HepG2 (cell line): ENCODE data around the gene PPP4R3A. TPM values are rescaled to one million over a fixed set of nuclear protein-coding genes. Genes with fewer than 3 reads are reported as not detected.
A peak's percentile ranks its signal among the peaks of the same experiment; 100 is the strongest.

Source experiments
- ATAC-seq: fragments of 200-7000 bp; cut with Tn5 transposase; 3 replicates; pipeline ENCODE4 v1.9.1; 2020; ENCODE audit warnings: mild to moderate bottlenecking, moderate library complexity
- BruUV-seq: library from RNA; stranded (reverse); fragments of 400-500 nt; replicated peaks from 2 replicates; lab custom pipeline; 2021; lab: Mats Ljungman, UMichigan
- CTCF ChIA-PET: fragments of 300-600 bp; formaldehyde crosslinking; extraction: SDS; loops from one replicate; lab custom pipeline; 2021; ENCODE audit warnings: low total read pairs, inconsistent platforms, low intra/inter-chr PET ratio; lab: Yijun Ruan, JAX
- POLR2A ChIA-PET: fragments of 350-600 bp; sonication (Branson Sonifier 250); formaldehyde crosslinking; loops from one replicate; lab custom pipeline; 2020; ENCODE audit warnings: antibody characterized with exemption, inconsistent platforms; lab: Yijun Ruan, JAX
- DNase-seq: peaks from one replicate; pipeline ENCODE4 v3.0.0-alpha.2; 2015; ENCODE audit warnings: low spot score
- FAIRE-seq: peaks from 3 replicates; lab custom pipeline; 2011; peaks lifted over from hg19 to GRCh38; lab: Jason Lieb, UNC
- H2AFZ ChIP-seq: one replicate; pipeline ENCODE4 v1.6.1; 2011; ENCODE audit warnings: low read length, inconsistent platforms
- H3K27ac ChIP-seq: fragments of 300-600 bp; 3 replicates; pipeline ENCODE4 v1.8.0; 2011; ENCODE audit warnings: mixed run types, mild to moderate bottlenecking, mixed read lengths, low read length, inconsistent platforms; ENCODE audit not compliant: insufficient read depth; ENCODE audit errors: extremely low read length
- H3K27me3 ChIP-seq, 2 experiments: fragments of 200-600 bp in 1 of 2; 2 replicates in 1 of 2; 3 replicates in 1 of 2; pipeline versions ENCODE4 v1.6.0 to v1.8.0; 2011; ENCODE audit warnings: low read length in 2 of 2, mild to moderate bottlenecking in 2 of 2, moderate library complexity in 2 of 2, inconsistent platforms in 1 of 2; ENCODE audit not compliant: insufficient read depth in 2 of 2, control insufficient read depth in 1 of 2
- H3K36me3 ChIP-seq, 2 experiments: fragments of 200-600 bp in 1 of 2; replicated peaks in 1 of 2; 2 replicates in 1 of 2; 3 replicates in 1 of 2; pipeline versions ENCODE4 v1.5.1 to v1.8.0; 2011; ENCODE audit warnings: low read length in 2 of 2, inconsistent platforms in 1 of 2; ENCODE audit not compliant: insufficient read depth in 2 of 2, control insufficient read depth in 1 of 2
- H3K4me1 ChIP-seq: 2 replicates; pipeline ENCODE4 v1.5.1; 2012; ENCODE audit warnings: low read length, inconsistent platforms; ENCODE audit not compliant: insufficient read depth
- H3K4me2 ChIP-seq: 2 replicates; pipeline ENCODE4 v1.6.0; 2011; ENCODE audit warnings: low read depth, low read length, inconsistent platforms
- H3K4me3 ChIP-seq, 3 experiments: fragments of 200-600 bp in 1 of 3; sonication (generic), shearing (Covaris generic) in 1 of 3; replicated peaks in 1 of 3; 2 replicates each; pipeline ENCODE4 v1.5.1; 2011 to 2016; ENCODE audit warnings: low read length in 3 of 3, inconsistent platforms in 2 of 3, low read depth in 2 of 3, mild to moderate bottlenecking in 2 of 3, control low read depth in 1 of 3, mixed read lengths in 1 of 3; ENCODE audit not compliant: insufficient read depth in 1 of 3
- H3K79me2 ChIP-seq: one replicate; pipeline ENCODE4 v1.6.1; 2011; ENCODE audit warnings: low read length, inconsistent platforms; ENCODE audit not compliant: insufficient read depth
- H3K9ac ChIP-seq: 2 replicates; pipeline ENCODE4 v1.6.0; 2011; ENCODE audit warnings: mild to moderate bottlenecking, low read depth, low read length, inconsistent platforms; ENCODE audit not compliant: insufficient read depth
- H3K9me3 ChIP-seq: 2 replicates; pipeline ENCODE4 v1.5.1; 2012; ENCODE audit warnings: mild to moderate bottlenecking, low read length
- H4K20me1 ChIP-seq: 2 replicates; pipeline ENCODE4 v1.6.0; 2011; ENCODE audit warnings: inconsistent platforms, mild to moderate bottlenecking, low read length, moderate library complexity; ENCODE audit not compliant: insufficient read depth
- AGO2 ChIP-seq: fragments of 200-400 bp; formaldehyde crosslinking; optimal IDR thresholded peaks from 2 replicates; pipeline ENCODE3; 2017; ENCODE audit warnings: mild to moderate bottlenecking, low read depth, low read length, moderate library complexity
- CEBPZ ChIP-seq: IDR thresholded peaks from 2 replicates; pipeline ENCODE4 v1.6.1; 2012; ENCODE audit warnings: low read length, improper control_type of control experiment
- HDAC2 ChIP-seq: sonication (generic); formaldehyde crosslinking; IDR thresholded peaks from 2 replicates; pipeline ENCODE4 v1.4.0; 2020; ENCODE audit warnings: missing genetic modification reagents
- HNF4G ChIP-seq, 2 experiments: sonication (generic) in 1 of 2; formaldehyde crosslinking in 1 of 2; IDR thresholded peaks; 2 replicates each; pipeline versions ENCODE4 v1.4.0 to v1.6.1; 2011 to 2020; ENCODE audit warnings: borderline replicate concordance in 2 of 2, low read depth in 2 of 2, mild to moderate bottlenecking in 2 of 2, low read length in 1 of 2, missing genetic modification reagents in 1 of 2, moderate library complexity in 1 of 2
- KLF11 ChIP-seq: IDR thresholded peaks from 2 replicates; pipeline ENCODE4 v1.6.1; 2016; ENCODE audit warnings: missing compliant biosample characterization
- PCBP2 ChIP-seq: fragments of 200-400 bp; formaldehyde crosslinking; optimal IDR thresholded peaks from 2 replicates; pipeline ENCODE3; 2018; ENCODE audit warnings: low read length, low read depth; ENCODE audit not compliant: poor library complexity, severe bottlenecking
- SMAD1 ChIP-seq: sonication (generic); formaldehyde crosslinking; IDR thresholded peaks from 2 replicates; pipeline ENCODE4 v1.4.0; 2020; ENCODE audit warnings: missing genetic modification reagents, low read depth, mild to moderate bottlenecking, borderline replicate concordance
- ZNF121 ChIP-seq: sonication (generic); formaldehyde crosslinking; IDR thresholded peaks from 2 replicates; pipeline ENCODE4 v1.5.0; 2020; ENCODE audit warnings: mild to moderate bottlenecking, missing genetic modification reagents
- ZNF230 ChIP-seq: sonication (generic); formaldehyde crosslinking; IDR thresholded peaks from 2 replicates; pipeline ENCODE4 v1.4.0; 2020; ENCODE audit warnings: mild to moderate bottlenecking, missing genetic modification reagents
- ZNF589 ChIP-seq: sonication (generic); formaldehyde crosslinking; conservative IDR thresholded peaks from 2 replicates; pipeline ENCODE4 v1.8.0; 2022; ENCODE audit warnings: mild to moderate bottlenecking, moderate library complexity, missing genetic modification reagents
- ZNF644 ChIP-seq: IDR thresholded peaks from 2 replicates; pipeline ENCODE4 v1.6.1; 2016; ENCODE audit warnings: low read depth
- ZNF770 ChIP-seq: sonication (generic); formaldehyde crosslinking; IDR thresholded peaks from 2 replicates; pipeline ENCODE4 v1.5.0; 2020; ENCODE audit warnings: mild to moderate bottlenecking, missing genetic modification reagents
- ZSCAN31 ChIP-seq: sonication (generic); formaldehyde crosslinking; IDR thresholded peaks from 2 replicates; pipeline ENCODE4 v1.5.0; 2020; ENCODE audit warnings: low read depth, mild to moderate bottlenecking, missing genetic modification reagents
- whole genome bisulfite sequencing: methylation state at CpG from one replicate; pipeline ENCODE4 v1.1.6; 2017; ENCODE audit warnings: low lambda C conversion rate; 5-methylcytosine and 5-hydroxymethylcytosine counted together
- in situ Hi-C: cut with HindIII; loops from 2 replicates; pipeline ENCODE4 v1.10.0; 2017; ENCODE audit warnings: low pct_unique_long_range_greater_than_20kb; ENCODE audit not compliant: extremely low pct_ligation_motif_present
- intact Hi-C: fragments of 100-400 bp; cut with micrococcal nuclease; formaldehyde crosslinking; loops from one replicate; pipeline ENCODE4 v1.10.0; 2022; ENCODE audit not compliant: unreplicated experiment
- polyA plus RNA-seq, 8 experiments: library from polyadenylated mRNA; depleted of rRNA in 3 of 8; stranded (reverse) in 7 of 8; unstranded in 1 of 8; fragments of >200 nt; fragmentation: Illumina TruSeq in 4 of 8; extraction: Trizol in 4 of 8; gene quantifications; 2 replicates each; pipeline versions ENCODE4 v1.2.1 to v1.2.3, GENCODE V29; 2011 to 2016; ENCODE audit warnings: low read depth in 4 of 8, missing spikeins in 1 of 8, mixed read lengths in 1 of 8; ENCODE audit not compliant: insufficient read depth in 1 of 8
- total RNA-seq, 5 experiments: library from RNA; depleted of rRNA; stranded (reverse); fragments of >200 nt; fragmentation: Illumina TruSeq; extraction: Trizol; gene quantifications; 2 replicates each; pipeline ENCODE4 v1.2.3, GENCODE V29; 2016; ENCODE audit warnings: low read depth in 1 of 5
- TF ChIP-seq, protein P1 (sequence below): IDR thresholded peaks from 2 replicates; pipeline ENCODE4 v1.6.1; 2016; ENCODE audit warnings: missing compliant biosample characterization, missing genetic modification reagents, borderline replicate concordance
- TF ChIP-seq, protein P2 (sequence below): sonication (generic); formaldehyde crosslinking; IDR thresholded peaks from 2 replicates; pipeline ENCODE4 v1.8.1; 2023; ENCODE audit warnings: missing genetic modification reagents, mild to moderate bottlenecking, borderline replicate concordance

Gene PPP4R3A
- total and polyA plus RNA-seq, 2 of the 13 experiments (the other 11 are each of a cell fraction or from before 2014, with no cell fraction given), result 22.5 to 57.4 TPM

DNA sequence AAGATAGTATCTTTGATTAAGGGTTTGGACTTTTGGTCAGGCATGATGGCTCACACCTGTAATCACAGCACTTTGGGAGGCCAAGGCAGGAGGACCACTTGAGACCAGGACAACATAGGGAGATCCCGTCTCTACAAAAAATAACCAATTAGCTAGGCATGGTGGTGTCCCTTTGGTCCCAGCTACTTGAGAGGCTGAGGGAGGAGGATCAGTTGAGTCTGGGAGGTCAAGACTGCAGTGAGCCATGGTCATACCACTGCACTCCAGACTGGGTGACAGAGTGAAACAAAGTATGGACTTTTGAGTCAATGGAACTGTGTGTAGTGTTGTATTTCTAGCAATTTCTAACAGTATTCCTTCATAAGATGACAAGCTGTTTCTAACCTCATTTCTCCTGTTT lies 53.8 kb downstream of the PPP4R3A start (continued):
- TF ChIP-seq ZNF770 (CRISPR knock-in tag) (peak; percentile 46; the same call in 1 of the 2 replicates), HNF4G (IDR thresholded peaks at IDR 0.05; ENCODE audit: borderline replicate concordance, low read depth, low read length) (no peak), HNF4G (CRISPR knock-in tag; IDR thresholded peaks at IDR 0.05; ENCODE audit: borderline replicate concordance, low read depth) (no peak)
- TF ChIP-seq, all 625 proteins: peak for 4

DNA sequence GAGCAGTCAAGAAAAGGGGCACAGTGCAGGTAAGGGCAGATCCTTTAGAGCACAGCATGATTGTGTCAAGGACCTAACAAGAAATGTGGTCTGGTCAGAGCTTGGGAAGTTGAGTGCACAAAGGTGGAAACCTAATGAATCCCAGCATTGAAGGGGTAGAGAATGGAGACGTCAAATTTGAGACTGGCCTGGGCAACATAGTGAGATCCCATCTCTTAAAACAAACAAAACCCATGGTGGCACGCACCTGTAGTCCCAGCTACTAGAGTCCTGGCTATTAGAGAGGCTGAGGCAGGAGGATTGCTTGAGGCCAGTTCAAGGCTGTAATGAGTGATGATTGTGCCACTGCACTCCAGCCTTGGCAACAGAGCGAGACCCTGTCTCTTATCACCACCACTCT lies 55.5 kb downstream of the PPP4R3A start:
- POLR2A ChIA-PET, result no interaction called here
- Histone ChIP-seq H3K9me3 (no peaks in the 10 kb centered on the region), H3K4me2 (no peak overlapping the region), H3K4me3 (no peak overlapping the region), H3K79me2 (no peaks in the 10 kb centered on the region), H3K4me1 (no peaks in the 10 kb centered on the region), H3K9ac (no peak overlapping the region), H3K36me3 (peaks cover 4 to 24% of the 10 kb centered on the region in 2 experiments; a peak in 4 of 5 replicates), H3K27ac (no peak overlapping the region), H4K20me1 (no peaks in the 10 kb centered on the region), H2AFZ (no peak overlapping the region), H3K27me3 (no peaks in the 10 kb centered on the region)
- ATAC-seq (no peak; the same call in 2 of the 3 replicates), FAIRE-seq (no peak), DNase-seq (no peak)
- WGBS, result 100% methylated on average over 3 of the region's 3 CpGs
- BruUV-seq, result no TSS peak
- TF ChIP-seq PCBP2, result no peak
- TF ChIP-seq KLF11, result no peak
- no peak for TF ChIP-seq SMAD1 (CRISPR knock-in tag)
- TF ChIP-seq AGO2, result peak; percentile 14
- no peak for TF ChIP-seq HDAC2 (CRISPR knock-in tag)
- TF ChIP-seq ZNF589 (CRISPR knock-in tag), result no peak
- no peak for TF ChIP-seq ZNF230 (CRISPR knock-in tag)
- no peak for TF ChIP-seq CEBPZ
- no peak for TF ChIP-seq ZSCAN31 (CRISPR knock-in tag)
- TF ChIP-seq, protein P1, sequence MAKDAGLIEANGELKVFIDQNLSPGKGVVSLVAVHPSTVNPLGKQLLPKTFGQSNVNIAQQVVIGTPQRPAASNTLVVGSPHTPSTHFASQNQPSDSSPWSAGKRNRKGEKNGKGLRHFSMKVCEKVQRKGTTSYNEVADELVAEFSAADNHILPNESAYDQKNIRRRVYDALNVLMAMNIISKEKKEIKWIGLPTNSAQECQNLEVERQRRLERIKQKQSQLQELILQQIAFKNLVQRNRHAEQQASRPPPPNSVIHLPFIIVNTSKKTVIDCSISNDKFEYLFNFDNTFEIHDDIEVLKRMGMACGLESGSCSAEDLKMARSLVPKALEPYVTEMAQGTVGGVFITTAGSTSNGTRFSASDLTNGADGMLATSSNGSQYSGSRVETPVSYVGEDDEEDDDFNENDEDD (CRISPR knock-in tag), result no peak
- TF ChIP-seq ZNF121, result peak; percentile 83
- TF ChIP-seq, protein P2, sequence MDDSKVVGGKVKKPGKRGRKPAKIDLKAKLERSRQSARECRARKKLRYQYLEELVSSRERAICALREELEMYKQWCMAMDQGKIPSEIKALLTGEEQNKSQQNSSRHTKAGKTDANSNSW (CRISPR knock-in tag), result no peak
- no peak for TF ChIP-seq ZNF644 (CRISPR knock-in tag)
- in situ Hi-C loops (no loop called here), intact Hi-C loops (no loop called here)
- CTCF ChIA-PET, result no interaction called here
